CD14-positive monocyte (primary cell): ENCODE results near the gene CRTC1. TPM values are rescaled to one million over a fixed set of nuclear protein-coding genes. Genes with fewer than 3 reads are reported as not detected.

ENCODE experiments used
- DNase-seq, 3 donors: peaks; one replicate each; pipeline ENCODE4 v3.0.0-alpha.2; 2011 to 2022
- H2AFZ ChIP-seq: 2 replicates; pipeline ENCODE4 v1.6.0; 2012; ENCODE audit warnings: mild to moderate bottlenecking, low read depth, low read length, inconsistent platforms; ENCODE audit not compliant: insufficient read depth, poor library complexity, severe bottlenecking
- H3K27ac ChIP-seq, 2 donors: 1 replicate in 1 of 2; 2 replicates in 1 of 2; pipeline ENCODE4 v1.5.1; 2012 to 2013; ENCODE audit warnings: low read length in 2 of 2, control low read depth in 1 of 2, inconsistent platforms in 1 of 2, low read depth in 1 of 2, mild to moderate bottlenecking in 1 of 2
- H3K27me3 ChIP-seq, 2 donors: one replicate each; pipeline versions ENCODE4 v1.6.0 to v1.6.1; 2011 to 2013; ENCODE audit warnings: low read length in 2 of 2; ENCODE audit not compliant: control insufficient read depth in 2 of 2, insufficient read depth in 2 of 2
- H3K36me3 ChIP-seq, 2 donors: replicated peaks in 1 of 2; 1 replicate in 1 of 2; 2 replicates in 1 of 2; pipeline versions ENCODE4 v1.5.1 to v1.6.1; 2012 to 2013; ENCODE audit warnings: low read length in 2 of 2, control low read depth in 1 of 2, inconsistent platforms in 1 of 2, mild to moderate bottlenecking in 1 of 2; ENCODE audit not compliant: insufficient read depth in 2 of 2, control insufficient read depth in 1 of 2
- H3K4me1 ChIP-seq, 2 donors: 1 replicate in 1 of 2; 2 replicates in 1 of 2; pipeline versions ENCODE4 v1.5.1 to v1.6.1; 2012 to 2013; ENCODE audit warnings: low read length in 2 of 2, control low read depth in 1 of 2, inconsistent platforms in 1 of 2, mild to moderate bottlenecking in 1 of 2, moderate library complexity in 1 of 2; ENCODE audit not compliant: insufficient read depth in 2 of 2, control insufficient read depth in 1 of 2
- H3K4me2 ChIP-seq: replicated peaks from 2 replicates; pipeline ENCODE3; 2012; ENCODE audit warnings: low read length, moderate library complexity, mild to moderate bottlenecking; ENCODE audit not compliant: poor library complexity, severe bottlenecking; ENCODE audit errors: extremely low read depth
- H3K4me3 ChIP-seq, 3 experiments: fragments of 200-600 bp in 1 of 3; sonication (generic) in 1 of 3; replicated peaks in 1 of 3; 1 replicate in 2 of 3; 2 replicates in 1 of 3; pipeline ENCODE4 v1.5.1; 2011 to 2013; ENCODE audit warnings: low read length in 3 of 3, mild to moderate bottlenecking in 3 of 3, control low read depth in 2 of 3, low read depth in 2 of 3, inconsistent platforms in 1 of 3, moderate library complexity in 1 of 3
- H3K79me2 ChIP-seq: 2 replicates; pipeline ENCODE4 v1.6.0; 2012; ENCODE audit warnings: mild to moderate bottlenecking, control low read depth, inconsistent platforms, low read length, moderate library complexity; ENCODE audit not compliant: insufficient read depth
- H3K9ac ChIP-seq: 2 replicates; pipeline ENCODE4 v1.6.0; 2017; ENCODE audit warnings: low read length, mild to moderate bottlenecking; ENCODE audit not compliant: insufficient read depth, poor library complexity, severe bottlenecking
- H3K9me3 ChIP-seq, 2 donors: replicated peaks in 1 of 2; 1 replicate in 1 of 2; 2 replicates in 1 of 2; pipeline versions ENCODE4 v1.5.1 to v1.6.1; 2012 to 2013; ENCODE audit warnings: low read length in 2 of 2, control low read depth in 1 of 2; ENCODE audit not compliant: control insufficient read depth in 1 of 2, insufficient read depth in 1 of 2
- H4K20me1 ChIP-seq: 2 replicates; pipeline ENCODE4 v1.6.0; 2012; ENCODE audit warnings: mild to moderate bottlenecking, low read length, control low read depth, moderate library complexity; ENCODE audit not compliant: insufficient read depth
- H3K27ac Mint-ChIP-seq, 7 donors: one replicate each; pipeline ENCODE4 v1.8.0; 2020; ENCODE audit warnings: mild to moderate bottlenecking in 7 of 7, mixed read lengths in 7 of 7, moderate library complexity in 6 of 7, inconsistent platforms in 2 of 7
- H3K27me3 Mint-ChIP-seq, 3 donors: one replicate each; pipeline ENCODE4 v1.8.0; 2021 to 2022; ENCODE audit warnings: low read depth in 3 of 3, mild to moderate bottlenecking in 3 of 3, mixed read lengths in 3 of 3, moderate library complexity in 3 of 3, inconsistent platforms in 1 of 3
- H3K36me3 Mint-ChIP-seq, 2 donors: one replicate each; pipeline ENCODE4 v1.8.0; 2020; ENCODE audit warnings: mixed read lengths in 2 of 2, inconsistent platforms in 1 of 2, mild to moderate bottlenecking in 1 of 2
- H3K4me1 Mint-ChIP-seq: one replicate; pipeline ENCODE4 v1.8.0; 2020; ENCODE audit warnings: mild to moderate bottlenecking, mixed read lengths
- H3K4me3 Mint-ChIP-seq, 2 donors: one replicate each; pipeline ENCODE4 v1.8.0; 2020; ENCODE audit warnings: mild to moderate bottlenecking in 2 of 2, mixed read lengths in 2 of 2, moderate library complexity in 1 of 2
- H3K9me3 Mint-ChIP-seq, 7 donors: one replicate each; pipeline ENCODE4 v1.8.0; 2020 to 2022; ENCODE audit warnings: mixed read lengths in 7 of 7, mild to moderate bottlenecking in 6 of 7, moderate library complexity in 6 of 7, inconsistent platforms in 2 of 7
- WGBS: methylation state at CpG from one replicate; pipeline ENCODE4 v1.1.5; 2013; ENCODE audit warnings: missing lambda C conversion rate; ENCODE audit not compliant: insufficient coverage; 5-methylcytosine and 5-hydroxymethylcytosine counted together
- intact Hi-C, 2 donors: fragments of 100-400 bp; cut with micrococcal nuclease; formaldehyde crosslinking; loops; one replicate each; pipeline versions ENCODE4 v1.15.0 to v1.15.1; 2023
- polyA plus RNA-seq, 3 donors: library from polyadenylated mRNA; depleted of rRNA in 1 of 3; unstranded in 2 of 3; stranded (reverse) in 1 of 3; fragments of 300-500 nt in 2 of 3; fragments of >200 nt in 1 of 3; fragmentation: Illumina TruSeq in 2 of 3; gene quantifications; 1 replicate in 2 of 3; 2 replicates in 1 of 3; pipeline ENCODE4 v1.2.3, GENCODE V29; 2012 to 2021
- TF ChIP-seq, protein P1 (sequence below): fragments of 200-600 bp; IDR thresholded peaks from one replicate; pipeline ENCODE4 v1.8.0; 2022; ENCODE audit warnings: antibody characterized with exemption, mild to moderate bottlenecking

The CRTC1 gene
- polyA plus RNA-seq, 3 donors = 0.28 to 9.2 (median 0.55) TPM

DNA sequence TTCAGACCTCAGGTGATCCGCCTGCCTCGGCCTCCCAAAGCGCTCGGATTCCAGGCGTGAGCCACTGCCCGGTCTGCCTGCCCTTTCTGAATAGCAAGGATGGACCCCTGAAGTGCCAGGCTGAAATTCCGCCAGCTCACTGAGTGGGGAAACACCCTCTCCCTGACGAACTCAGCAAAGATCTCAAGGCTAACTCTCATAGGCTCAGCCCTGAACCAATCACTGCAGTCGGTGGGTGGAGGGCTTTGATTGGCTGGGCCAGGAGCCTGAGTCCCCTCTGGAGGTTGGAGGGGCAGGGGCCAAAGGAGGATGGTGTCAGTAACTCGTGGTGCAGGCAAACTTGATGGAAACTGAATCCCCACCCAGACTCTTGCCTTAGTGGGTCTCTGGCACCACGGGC, 118.9 kb downstream of the CRTC1 start:
- Histone ChIP-seq H3K9me3 (no peaks in the 10 kb centered on the region), H3K36me3 (no peaks in the 10 kb centered on the region), H4K20me1 (no peaks in the 10 kb centered on the region), H3K27ac (no peak overlapping the region), H3K4me3 (no peak overlapping the region), H3K27me3 (peaks cover 0 to 22% of the 10 kb centered on the region in 2 donors), H2AFZ (no peak overlapping the region), H3K4me1 (no peaks in the 10 kb centered on the region), H3K4me2 (no peak overlapping the region), H3K79me2 (no peaks in the 10 kb centered on the region), H3K9ac (no peak overlapping the region)
- H3K27me3 Mint-ChIP-seq = peaks cover 26 to 43% (median 40%) of the 10 kb centered on the region in 3 donors
- no peak overlapping the region for H3K4me3 Mint-ChIP-seq
- no peak overlapping the region for H3K27ac Mint-ChIP-seq
- TF ChIP-seq, protein P1, sequence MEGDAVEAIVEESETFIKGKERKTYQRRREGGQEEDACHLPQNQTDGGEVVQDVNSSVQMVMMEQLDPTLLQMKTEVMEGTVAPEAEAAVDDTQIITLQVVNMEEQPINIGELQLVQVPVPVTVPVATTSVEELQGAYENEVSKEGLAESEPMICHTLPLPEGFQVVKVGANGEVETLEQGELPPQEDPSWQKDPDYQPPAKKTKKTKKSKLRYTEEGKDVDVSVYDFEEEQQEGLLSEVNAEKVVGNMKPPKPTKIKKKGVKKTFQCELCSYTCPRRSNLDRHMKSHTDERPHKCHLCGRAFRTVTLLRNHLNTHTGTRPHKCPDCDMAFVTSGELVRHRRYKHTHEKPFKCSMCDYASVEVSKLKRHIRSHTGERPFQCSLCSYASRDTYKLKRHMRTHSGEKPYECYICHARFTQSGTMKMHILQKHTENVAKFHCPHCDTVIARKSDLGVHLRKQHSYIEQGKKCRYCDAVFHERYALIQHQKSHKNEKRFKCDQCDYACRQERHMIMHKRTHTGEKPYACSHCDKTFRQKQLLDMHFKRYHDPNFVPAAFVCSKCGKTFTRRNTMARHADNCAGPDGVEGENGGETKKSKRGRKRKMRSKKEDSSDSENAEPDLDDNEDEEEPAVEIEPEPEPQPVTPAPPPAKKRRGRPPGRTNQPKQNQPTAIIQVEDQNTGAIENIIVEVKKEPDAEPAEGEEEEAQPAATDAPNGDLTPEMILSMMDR = no peak
- no peaks in the 10 kb centered on the region for H3K36me3 Mint-ChIP-seq
- 88% methylated on average over 7 of the region's 11 CpGs for WGBS
- peaks cover 0 to 4% (median 0%) of the 10 kb centered on the region in 7 donors for H3K9me3 Mint-ChIP-seq
- intact Hi-C loops = no loop called here
- no peaks in the 10 kb centered on the region for H3K4me1 Mint-ChIP-seq
- DNase-seq = no peak

DNA sequence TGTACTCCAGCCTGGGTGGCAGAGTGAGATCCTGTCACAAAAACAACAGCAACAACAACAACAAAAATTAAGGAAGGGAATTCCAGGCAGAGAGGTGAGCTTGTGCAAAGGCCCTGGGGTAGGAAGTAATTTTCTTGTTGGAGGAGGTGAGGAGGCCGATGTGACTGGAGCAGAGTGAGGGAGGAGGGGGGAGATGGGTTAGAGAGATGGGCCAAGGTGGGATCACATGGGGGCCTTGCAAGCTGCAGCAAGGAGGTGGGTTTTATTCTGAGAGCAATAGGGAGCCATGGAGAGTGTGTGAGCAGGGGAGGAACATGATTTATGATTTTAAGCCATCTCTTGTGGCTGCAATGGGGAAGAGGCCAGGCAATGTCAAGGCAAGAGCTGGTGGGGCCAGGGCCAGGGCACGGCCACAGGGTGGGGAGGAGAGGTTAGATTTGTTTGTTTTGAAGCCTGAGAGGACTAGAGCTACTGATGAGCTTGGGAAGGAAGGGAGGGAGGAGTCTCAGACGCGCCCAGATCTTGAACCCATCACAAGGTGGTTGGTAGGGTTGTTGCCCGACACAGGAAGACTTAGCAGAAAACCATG, 120.2 kb downstream of the CRTC1 start:
- no peak overlapping the region for H2AFZ ChIP-seq
- intact Hi-C loops = no loop called here
- no peak overlapping the region for H3K27ac ChIP-seq
- no peaks in the 10 kb centered on the region for H4K20me1 ChIP-seq
- H3K4me2 ChIP-seq = no peak overlapping the region
- no peaks in the 10 kb centered on the region for H3K36me3 ChIP-seq
- TF ChIP-seq, protein P1 = no peak
- no peaks in the 10 kb centered on the region for H3K9me3 ChIP-seq
- Mint-ChIP-seq H3K36me3 (no peaks in the 10 kb centered on the region), H3K27ac (no peak overlapping the region), H3K27me3 (peaks cover 17 to 38% (median 35%) of the 10 kb centered on the region in 3 donors), H3K4me1 (no peaks in the 10 kb centered on the region), H3K4me3 (no peak overlapping the region), H3K9me3 (peaks cover 0 to 4% (median 0%) of the 10 kb centered on the region in 7 donors)
- H3K4me1 ChIP-seq = no peaks in the 10 kb centered on the region
- H3K79me2 ChIP-seq = no peaks in the 10 kb centered on the region
- no peak overlapping the region for H3K9ac ChIP-seq
- H3K4me3 ChIP-seq = no peak overlapping the region
- 95% methylated on average over 5 of the region's 5 CpGs for WGBS
- DNase-seq = no peak
- H3K27me3 ChIP-seq = peaks cover 0 to 15% of the 10 kb centered on the region in 2 donors
